Small intestine (tissue), 7 donors: Measurements from ENCODE around the gene SLCO2B1. TPM values are rescaled to one million over a fixed set of nuclear protein-coding genes. Genes with fewer than 3 reads are reported as not detected.

Experiments
- DNase-seq, 2 donors: peaks; one replicate each; pipeline versions ENCODE4 v3.0.0 to v3.0.0-alpha.2; 2013
- FAIRE-seq: peaks from 2 replicates; lab custom pipeline; 2012; peaks lifted over from hg19 to GRCh38; lab: Jason Lieb, UNC
- H3K27ac ChIP-seq, 3 donors: one replicate each; pipeline ENCODE4 v1.5.1; 2013; ENCODE audit warnings: low read length in 2 of 3, mild to moderate bottlenecking in 2 of 3, control low read depth in 1 of 3, inconsistent platforms in 1 of 3, low read depth in 1 of 3, moderate library complexity in 1 of 3
- H3K27me3 ChIP-seq, 3 donors: one replicate each; pipeline ENCODE4 v1.6.1; 2013; ENCODE audit warnings: low read length in 3 of 3, inconsistent platforms in 1 of 3; ENCODE audit not compliant: control insufficient read depth in 3 of 3, insufficient read depth in 3 of 3
- H3K36me3 ChIP-seq, 3 donors: one replicate each; pipeline ENCODE4 v1.6.1; 2013; ENCODE audit warnings: low read length in 3 of 3, inconsistent platforms in 1 of 3, low read depth in 1 of 3, mild to moderate bottlenecking in 1 of 3, moderate library complexity in 1 of 3; ENCODE audit not compliant: control insufficient read depth in 3 of 3, insufficient read depth in 2 of 3
- H3K4me1 ChIP-seq, 3 donors: one replicate each; pipeline ENCODE4 v1.6.1; 2013; ENCODE audit warnings: low read length in 2 of 3, inconsistent platforms in 1 of 3, low read depth in 1 of 3, mild to moderate bottlenecking in 1 of 3, moderate library complexity in 1 of 3; ENCODE audit not compliant: control insufficient read depth in 3 of 3, insufficient read depth in 2 of 3
- H3K4me3 ChIP-seq, 3 donors: one replicate each; pipeline ENCODE4 v1.5.1; 2013; ENCODE audit warnings: low read length in 3 of 3, control low read depth in 1 of 3, inconsistent platforms in 1 of 3, low read depth in 1 of 3, mild to moderate bottlenecking in 1 of 3, moderate library complexity in 1 of 3
- H3K9me3 ChIP-seq, 2 donors: one replicate each; pipeline ENCODE4 v1.6.1; 2013; ENCODE audit warnings: low read depth in 1 of 2, low read length in 1 of 2; ENCODE audit not compliant: control insufficient read depth in 2 of 2, insufficient read depth in 1 of 2
- WGBS, 3 donors: extraction: QIAGEN DNeasy Blood & Tissue Kit; methylation state at CpG; one replicate each; pipeline ENCODE4 v1.1.7; 2013; 5-methylcytosine and 5-hydroxymethylcytosine counted together
- polyA plus RNA-seq, 4 donors: library from polyadenylated mRNA; stranded (reverse) in 3 of 4; unstranded in 1 of 4; fragments of 200-250 nt in 3 of 4; fragments of 120-200 nt in 1 of 4; gene quantifications; one replicate each; pipeline versions ENCODE4 v1.2.1 to v1.2.3, GENCODE V29; 2013
- donor health status: healthy with polysubstance abuse.
- donor health status: control.
- donor health status: control.
- donor health status: Bipolar disorder and iron deficiency.
- donor health status: healthy.

The SLCO2B1 gene
- polyA plus RNA-seq, 4 donors = 10.3 to 141 (median 30.6) TPM

GRCh38 chr11:75170516-75171201 lies 19.8 kb downstream of the SLCO2B1 start:
- Histone ChIP-seq H3K4me1 (peaks cover 7 to 57% (median 14%) of the 10 kb centered on the region in 3 donors), H3K27me3 (no peaks in the 10 kb centered on the region), H3K27ac (peak overlapping the region in 1 of 3 donors; percentile 88), H3K36me3 (peaks cover 0 to 79% (median 6%) of the 10 kb centered on the region in 3 donors), H3K4me3 (no peak overlapping the region), H3K9me3 (no peaks in the 10 kb centered on the region)
- no peak for FAIRE-seq
- DNase-seq = peak in 1 of 2 donors; percentile 66
- WGBS, 3 donors = 27 to 63% (median 47%) methylated on average over 18 of the region's 18 CpGs

GRCh38 chr11:75173336-75173735 lies 22.4 kb downstream of the SLCO2B1 start:
- H3K9me3 ChIP-seq = no peaks in the 10 kb centered on the region
- DNase-seq = no peak
- no peak for FAIRE-seq
- H3K4me1 ChIP-seq = peaks cover 7 to 37% (median 10%) of the 10 kb centered on the region in 3 donors
- H3K27ac ChIP-seq = no peak overlapping the region
- H3K27me3 ChIP-seq = no peaks in the 10 kb centered on the region
- H3K36me3 ChIP-seq = peaks cover 0 to 84% (median 2%) of the 10 kb centered on the region in 3 donors
- H3K4me3 ChIP-seq = no peak overlapping the region
- 92 to 96% (median 94%) methylated on average over 6 to 7 of the region's 7 CpGs for WGBS, 3 donors

GRCh38 chr11:75174781-75175370 lies 24.0 kb downstream of the SLCO2B1 start:
- Histone ChIP-seq H3K4me3 (no peak overlapping the region), H3K36me3 (peaks cover 0 to 78% (median 2%) of the 10 kb centered on the region in 3 donors), H3K27me3 (no peaks in the 10 kb centered on the region), H3K4me1 (peaks cover 3 to 23% (median 4%) of the 10 kb centered on the region in 3 donors), H3K9me3 (no peaks in the 10 kb centered on the region), H3K27ac (peak overlapping the region in 1 of 3 donors; percentile 59)
- FAIRE-seq (no peak), DNase-seq (peak in 1 of 2 donors; percentile 16)
- 43 to 60% (median 54%) methylated on average over 7 of the region's 7 CpGs for WGBS, 3 donors

GRCh38 chr11:75182664-75183063 lies 31.8 kb downstream of the SLCO2B1 start:
- Histone ChIP-seq H3K27me3 (peaks cover 0 to 3% (median 0%) of the 10 kb centered on the region in 3 donors), H3K36me3 (peaks cover 0 to 63% (median 4%) of the 10 kb centered on the region in 3 donors), H3K27ac (no peak overlapping the region), H3K4me3 (no peak overlapping the region), H3K9me3 (no peaks in the 10 kb centered on the region), H3K4me1 (no peaks in the 10 kb centered on the region)
- FAIRE-seq = no peak
- WGBS, 3 donors = 35 to 49% (median 42%) methylated on average over 3 of the region's 3 CpGs
- no peak for DNase-seq

- Histone ChIP-seq H3K27me3 (peaks cover 0 to 3% (median 0%) of the 10 kb centered on the region in 3 donors), H3K4me1 (peaks cover 0 to 5% (median 0%) of the 10 kb centered on the region in 3 donors), H3K27ac (no peak overlapping the region), H3K9me3 (no peaks in the 10 kb centered on the region), H3K36me3 (peaks cover 0 to 71% (median 4%) of the 10 kb centered on the region in 3 donors), H3K4me3 (no peak overlapping the region)
- FAIRE-seq (no peak), DNase-seq (no peak)
- WGBS, 3 donors = 92 to 95% (median 94%) methylated on average over 4 of the region's 4 CpGs
Observed at GRCh38 chr11:75184051-75184450, 33.1 kb downstream of the SLCO2B1 start.

GRCh38 chr11:75184757-75185425 lies 34.0 kb downstream of the SLCO2B1 start:
- Histone ChIP-seq H3K9me3 (no peaks in the 10 kb centered on the region), H3K36me3 (peaks cover 0 to 74% (median 4%) of the 10 kb centered on the region in 3 donors), H3K4me3 (no peak overlapping the region), H3K27me3 (peaks cover 0 to 3% (median 0%) of the 10 kb centered on the region in 3 donors), H3K4me1 (peaks cover 0 to 5% (median 0%) of the 10 kb centered on the region in 3 donors), H3K27ac (peak overlapping the region in 1 of 3 donors; percentile 0)
- DNase-seq (no peak), FAIRE-seq (no peak)
- WGBS, 3 donors = 67 to 72% (median 68%) methylated on average over 3 of the region's 3 CpGs

- 80 to 92% (median 92%) methylated on average over 3 of the region's 3 CpGs for WGBS, 3 donors
- Histone ChIP-seq H3K4me1 (peaks cover 0 to 5% (median 0%) of the 10 kb centered on the region in 3 donors), H3K9me3 (no peaks in the 10 kb centered on the region), H3K36me3 (peaks cover 0 to 81% (median 6%) of the 10 kb centered on the region in 3 donors), H3K27ac (no peak overlapping the region), H3K27me3 (peaks cover 0 to 3% (median 0%) of the 10 kb centered on the region in 3 donors), H3K4me3 (no peak overlapping the region)
- no peak for DNase-seq
- FAIRE-seq = no peak
Observed at GRCh38 chr11:75185866-75186265, 35.0 kb downstream of the SLCO2B1 start.

- peaks cover 0 to 3% (median 0%) of the 10 kb centered on the region in 3 donors for H3K27me3 ChIP-seq
- H3K36me3 ChIP-seq = peaks cover 0 to 85% (median 9%) of the 10 kb centered on the region in 3 donors
- H3K27ac ChIP-seq = no peak overlapping the region
- DNase-seq (no peak), FAIRE-seq (no peak)
- H3K4me1 ChIP-seq = peaks cover 0 to 8% (median 0%) of the 10 kb centered on the region in 3 donors
- no peaks in the 10 kb centered on the region for H3K9me3 ChIP-seq
- WGBS, 3 donors = 88 to 96% (median 90%) methylated on average over 4 of the region's 4 CpGs
- no peak overlapping the region for H3K4me3 ChIP-seq
Observed at GRCh38 chr11:75186999-75187398, 36.1 kb downstream of the SLCO2B1 start.
